ENCODE data around the gene TGFBR3L. TPM values are rescaled to one million over a fixed set of nuclear protein-coding genes. Genes with fewer than 3 reads are reported as not detected.
A peak's percentile ranks its signal among the peaks of the same experiment; 100 is the strongest.

The TGFBR3L gene
- total RNA-seq, 1 experiment from 2014 or later: 4.1 TPM

DNA sequence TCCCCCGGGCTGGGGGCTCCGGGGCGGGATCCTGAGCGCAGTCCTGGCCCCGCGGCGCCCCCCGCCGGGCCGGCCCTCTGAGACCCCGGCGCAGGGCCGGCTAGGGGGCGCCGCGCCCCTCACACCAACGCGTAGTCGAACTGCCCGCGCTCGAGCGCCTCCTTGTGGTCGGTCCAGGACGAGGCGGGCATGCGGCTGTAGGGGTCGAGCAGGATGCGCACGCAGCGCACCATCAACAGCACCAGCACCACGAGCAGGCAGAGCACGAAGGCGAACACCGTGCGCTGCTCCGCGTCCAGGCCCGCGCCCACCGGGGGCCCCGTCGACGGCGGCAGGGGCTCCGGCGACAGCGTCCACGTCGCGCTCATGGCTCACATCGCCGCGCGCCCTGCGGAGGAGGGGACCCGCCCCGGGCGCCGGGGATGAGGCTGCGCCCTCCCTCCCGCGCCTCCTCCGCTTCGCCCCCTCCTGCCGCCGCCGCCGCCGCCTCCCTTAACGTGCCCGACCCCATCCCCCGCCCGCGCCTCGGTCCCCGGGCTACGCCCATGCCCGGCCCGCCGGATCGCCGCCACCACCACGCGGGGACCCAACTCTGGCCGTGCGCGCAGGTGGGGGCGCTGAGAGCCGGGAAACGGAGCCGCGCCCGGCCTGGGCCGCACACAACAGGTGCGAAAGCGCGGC is 10.7 kb downstream of the TGFBR3L start (continued):
- TF ChIP-seq, protein P1, sequence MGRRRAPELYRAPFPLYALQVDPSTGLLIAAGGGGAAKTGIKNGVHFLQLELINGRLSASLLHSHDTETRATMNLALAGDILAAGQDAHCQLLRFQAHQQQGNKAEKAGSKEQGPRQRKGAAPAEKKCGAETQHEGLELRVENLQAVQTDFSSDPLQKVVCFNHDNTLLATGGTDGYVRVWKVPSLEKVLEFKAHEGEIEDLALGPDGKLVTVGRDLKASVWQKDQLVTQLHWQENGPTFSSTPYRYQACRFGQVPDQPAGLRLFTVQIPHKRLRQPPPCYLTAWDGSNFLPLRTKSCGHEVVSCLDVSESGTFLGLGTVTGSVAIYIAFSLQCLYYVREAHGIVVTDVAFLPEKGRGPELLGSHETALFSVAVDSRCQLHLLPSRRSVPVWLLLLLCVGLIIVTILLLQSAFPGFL (CRISPR knock-in tag; IDR thresholded peaks at IDR 0.05; ENCODE audit: borderline replicate concordance): 0 out of 2 replicates have a peak, but pooled peaks have one; percentile 83
- TF ChIP-seq TP53 (CRISPR knock-in tag; IDR thresholded peaks at IDR 0.05) (peak; percentile 97), GABPB1 (CRISPR knock-in tag; IDR thresholded peaks at IDR 0.05) (0 out of 2 replicates have a peak, but pooled peaks have one; percentile 40), NR2C2 (CRISPR knock-in tag; IDR thresholded peaks at IDR 0.05) (peak; percentile 66; the same call in 1 of the 2 replicates), MXD4 (CRISPR knock-in tag; IDR thresholded peaks at IDR 0.05; ENCODE audit: borderline replicate concordance) (no peak), NR1H2 (CRISPR knock-in tag; IDR thresholded peaks at IDR 0.05) (no peak), ZNF232 (CRISPR knock-in tag; IDR thresholded peaks at IDR 0.05) (peak; percentile 92), RORB (CRISPR knock-in tag; IDR thresholded peaks at IDR 0.05) (no peak), NFE2L1 (CRISPR knock-in tag; IDR thresholded peaks at IDR 0.05) (peak; percentile 96; the same call in 1 of the 2 replicates), ZNF396 (CRISPR knock-in tag; IDR thresholded peaks at IDR 0.05; ENCODE audit: borderline replicate concordance) (no peak), IRF2 (CRISPR knock-in tag; IDR thresholded peaks at IDR 0.05; ENCODE audit: borderline replicate concordance, low read depth) (no peak), FOXP1 (CRISPR knock-in tag; IDR thresholded peaks at IDR 0.05; ENCODE audit: borderline replicate concordance) (peak; percentile 98), ZNF138 (CRISPR knock-in tag; conservative IDR thresholded peaks at IDR 0.05) (0 out of 2 replicates have a peak, but pooled peaks have one; percentile 29), ZNF423 (CRISPR knock-in tag; IDR thresholded peaks at IDR 0.05) (peak; percentile 66; the same call in 1 of the 2 replicates), EMX1 (CRISPR knock-in tag; IDR thresholded peaks at IDR 0.05) (no peak), SMAD4 (CRISPR knock-in tag; IDR thresholded peaks at IDR 0.05) (no peak)
- TF ChIP-seq, protein P2, sequence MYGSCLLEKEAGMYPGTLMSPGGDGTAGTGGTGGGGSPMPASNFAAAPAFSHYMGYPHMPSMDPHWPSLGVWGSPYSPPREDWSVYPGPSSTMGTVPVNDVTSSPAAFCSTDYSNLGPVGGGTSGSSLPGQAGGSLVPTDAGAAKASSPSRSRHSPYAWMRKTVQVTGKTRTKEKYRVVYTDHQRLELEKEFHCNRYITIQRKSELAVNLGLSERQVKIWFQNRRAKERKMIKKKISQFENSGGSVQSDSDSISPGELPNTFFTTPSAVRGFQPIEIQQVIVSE (CRISPR knock-in tag; IDR thresholded peaks at IDR 0.05; ENCODE audit: borderline replicate concordance): no peak
- TF ChIP-seq, protein P3, sequence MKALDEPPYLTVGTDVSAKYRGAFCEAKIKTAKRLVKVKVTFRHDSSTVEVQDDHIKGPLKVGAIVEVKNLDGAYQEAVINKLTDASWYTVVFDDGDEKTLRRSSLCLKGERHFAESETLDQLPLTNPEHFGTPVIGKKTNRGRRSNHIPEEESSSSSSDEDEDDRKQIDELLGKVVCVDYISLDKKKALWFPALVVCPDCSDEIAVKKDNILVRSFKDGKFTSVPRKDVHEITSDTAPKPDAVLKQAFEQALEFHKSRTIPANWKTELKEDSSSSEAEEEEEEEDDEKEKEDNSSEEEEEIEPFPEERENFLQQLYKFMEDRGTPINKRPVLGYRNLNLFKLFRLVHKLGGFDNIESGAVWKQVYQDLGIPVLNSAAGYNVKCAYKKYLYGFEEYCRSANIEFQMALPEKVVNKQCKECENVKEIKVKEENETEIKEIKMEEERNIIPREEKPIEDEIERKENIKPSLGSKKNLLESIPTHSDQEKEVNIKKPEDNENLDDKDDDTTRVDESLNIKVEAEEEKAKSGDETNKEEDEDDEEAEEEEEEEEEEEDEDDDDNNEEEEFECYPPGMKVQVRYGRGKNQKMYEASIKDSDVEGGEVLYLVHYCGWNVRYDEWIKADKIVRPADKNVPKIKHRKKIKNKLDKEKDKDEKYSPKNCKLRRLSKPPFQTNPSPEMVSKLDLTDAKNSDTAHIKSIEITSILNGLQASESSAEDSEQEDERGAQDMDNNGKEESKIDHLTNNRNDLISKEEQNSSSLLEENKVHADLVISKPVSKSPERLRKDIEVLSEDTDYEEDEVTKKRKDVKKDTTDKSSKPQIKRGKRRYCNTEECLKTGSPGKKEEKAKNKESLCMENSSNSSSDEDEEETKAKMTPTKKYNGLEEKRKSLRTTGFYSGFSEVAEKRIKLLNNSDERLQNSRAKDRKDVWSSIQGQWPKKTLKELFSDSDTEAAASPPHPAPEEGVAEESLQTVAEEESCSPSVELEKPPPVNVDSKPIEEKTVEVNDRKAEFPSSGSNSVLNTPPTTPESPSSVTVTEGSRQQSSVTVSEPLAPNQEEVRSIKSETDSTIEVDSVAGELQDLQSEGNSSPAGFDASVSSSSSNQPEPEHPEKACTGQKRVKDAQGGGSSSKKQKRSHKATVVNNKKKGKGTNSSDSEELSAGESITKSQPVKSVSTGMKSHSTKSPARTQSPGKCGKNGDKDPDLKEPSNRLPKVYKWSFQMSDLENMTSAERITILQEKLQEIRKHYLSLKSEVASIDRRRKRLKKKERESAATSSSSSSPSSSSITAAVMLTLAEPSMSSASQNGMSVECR (CRISPR knock-in tag; IDR thresholded peaks at IDR 0.05; ENCODE audit: borderline replicate concordance): peak; percentile 90; the same call in 1 of the 2 replicates
- TF ChIP-seq, protein P4, sequence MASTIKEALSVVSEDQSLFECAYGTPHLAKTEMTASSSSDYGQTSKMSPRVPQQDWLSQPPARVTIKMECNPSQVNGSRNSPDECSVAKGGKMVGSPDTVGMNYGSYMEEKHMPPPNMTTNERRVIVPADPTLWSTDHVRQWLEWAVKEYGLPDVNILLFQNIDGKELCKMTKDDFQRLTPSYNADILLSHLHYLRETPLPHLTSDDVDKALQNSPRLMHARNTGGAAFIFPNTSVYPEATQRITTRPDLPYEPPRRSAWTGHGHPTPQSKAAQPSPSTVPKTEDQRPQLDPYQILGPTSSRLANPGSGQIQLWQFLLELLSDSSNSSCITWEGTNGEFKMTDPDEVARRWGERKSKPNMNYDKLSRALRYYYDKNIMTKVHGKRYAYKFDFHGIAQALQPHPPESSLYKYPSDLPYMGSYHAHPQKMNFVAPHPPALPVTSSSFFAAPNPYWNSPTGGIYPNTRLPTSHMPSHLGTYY (CRISPR knock-in tag; IDR thresholded peaks at IDR 0.05): no peak
- TF ChIP-seq, protein P5, sequence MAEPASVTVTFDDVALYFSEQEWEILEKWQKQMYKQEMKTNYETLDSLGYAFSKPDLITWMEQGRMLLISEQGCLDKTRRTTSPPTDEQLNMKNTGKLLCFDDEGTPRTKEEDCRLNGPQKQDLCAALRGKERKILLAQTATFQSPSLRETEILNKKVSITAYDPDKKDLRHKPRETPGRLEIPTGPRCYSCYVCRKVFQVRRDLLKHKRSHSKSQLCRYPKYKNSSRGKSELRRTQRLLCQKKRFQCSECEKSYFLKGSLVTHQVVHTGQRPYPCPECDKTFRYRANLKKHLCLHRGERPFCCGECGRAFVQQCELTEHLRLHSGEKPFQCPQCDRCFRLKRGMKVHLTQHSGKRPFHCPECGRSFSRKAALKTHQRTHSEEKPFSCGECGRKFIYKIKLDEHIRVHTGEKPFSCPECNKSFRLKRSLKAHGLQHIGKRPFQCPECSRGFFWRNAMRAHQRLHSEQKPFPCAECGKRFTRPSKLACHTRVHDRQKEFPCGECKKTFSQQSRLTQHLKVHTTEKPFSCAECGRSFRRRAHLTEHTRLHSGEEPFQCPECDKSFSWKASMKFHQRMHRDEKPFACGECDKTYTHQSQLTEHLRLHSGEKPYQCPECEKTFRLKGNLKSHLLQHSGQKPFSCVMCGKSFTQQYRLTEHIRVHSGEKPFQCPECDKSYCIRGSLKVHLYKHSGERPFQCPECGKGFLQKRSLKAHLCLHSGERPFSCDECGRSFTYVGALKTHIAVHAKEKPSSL (CRISPR knock-in tag; conservative IDR thresholded peaks at IDR 0.05): no peak
- TF ChIP-seq, protein P6, sequence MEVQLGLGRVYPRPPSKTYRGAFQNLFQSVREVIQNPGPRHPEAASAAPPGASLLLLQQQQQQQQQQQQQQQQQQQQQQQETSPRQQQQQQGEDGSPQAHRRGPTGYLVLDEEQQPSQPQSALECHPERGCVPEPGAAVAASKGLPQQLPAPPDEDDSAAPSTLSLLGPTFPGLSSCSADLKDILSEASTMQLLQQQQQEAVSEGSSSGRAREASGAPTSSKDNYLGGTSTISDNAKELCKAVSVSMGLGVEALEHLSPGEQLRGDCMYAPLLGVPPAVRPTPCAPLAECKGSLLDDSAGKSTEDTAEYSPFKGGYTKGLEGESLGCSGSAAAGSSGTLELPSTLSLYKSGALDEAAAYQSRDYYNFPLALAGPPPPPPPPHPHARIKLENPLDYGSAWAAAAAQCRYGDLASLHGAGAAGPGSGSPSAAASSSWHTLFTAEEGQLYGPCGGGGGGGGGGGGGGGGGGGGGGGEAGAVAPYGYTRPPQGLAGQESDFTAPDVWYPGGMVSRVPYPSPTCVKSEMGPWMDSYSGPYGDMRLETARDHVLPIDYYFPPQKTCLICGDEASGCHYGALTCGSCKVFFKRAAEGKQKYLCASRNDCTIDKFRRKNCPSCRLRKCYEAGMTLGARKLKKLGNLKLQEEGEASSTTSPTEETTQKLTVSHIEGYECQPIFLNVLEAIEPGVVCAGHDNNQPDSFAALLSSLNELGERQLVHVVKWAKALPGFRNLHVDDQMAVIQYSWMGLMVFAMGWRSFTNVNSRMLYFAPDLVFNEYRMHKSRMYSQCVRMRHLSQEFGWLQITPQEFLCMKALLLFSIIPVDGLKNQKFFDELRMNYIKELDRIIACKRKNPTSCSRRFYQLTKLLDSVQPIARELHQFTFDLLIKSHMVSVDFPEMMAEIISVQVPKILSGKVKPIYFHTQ (CRISPR knock-in tag; IDR thresholded peaks at IDR 0.05): no peak
- TF ChIP-seq, protein P7, sequence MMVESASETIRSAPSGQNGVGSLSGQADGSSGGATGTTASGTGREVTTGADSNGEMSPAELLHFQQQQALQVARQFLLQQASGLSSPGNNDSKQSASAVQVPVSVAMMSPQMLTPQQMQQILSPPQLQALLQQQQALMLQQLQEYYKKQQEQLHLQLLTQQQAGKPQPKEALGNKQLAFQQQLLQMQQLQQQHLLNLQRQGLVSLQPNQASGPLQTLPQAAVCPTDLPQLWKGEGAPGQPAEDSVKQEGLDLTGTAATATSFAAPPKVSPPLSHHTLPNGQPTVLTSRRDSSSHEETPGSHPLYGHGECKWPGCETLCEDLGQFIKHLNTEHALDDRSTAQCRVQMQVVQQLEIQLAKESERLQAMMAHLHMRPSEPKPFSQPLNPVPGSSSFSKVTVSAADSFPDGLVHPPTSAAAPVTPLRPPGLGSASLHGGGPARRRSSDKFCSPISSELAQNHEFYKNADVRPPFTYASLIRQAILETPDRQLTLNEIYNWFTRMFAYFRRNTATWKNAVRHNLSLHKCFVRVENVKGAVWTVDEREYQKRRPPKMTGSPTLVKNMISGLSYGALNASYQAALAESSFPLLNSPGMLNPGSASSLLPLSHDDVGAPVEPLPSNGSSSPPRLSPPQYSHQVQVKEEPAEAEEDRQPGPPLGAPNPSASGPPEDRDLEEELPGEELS (CRISPR knock-in tag; IDR thresholded peaks at IDR 0.05): peak; percentile 99
- TF ChIP-seq, protein P8, sequence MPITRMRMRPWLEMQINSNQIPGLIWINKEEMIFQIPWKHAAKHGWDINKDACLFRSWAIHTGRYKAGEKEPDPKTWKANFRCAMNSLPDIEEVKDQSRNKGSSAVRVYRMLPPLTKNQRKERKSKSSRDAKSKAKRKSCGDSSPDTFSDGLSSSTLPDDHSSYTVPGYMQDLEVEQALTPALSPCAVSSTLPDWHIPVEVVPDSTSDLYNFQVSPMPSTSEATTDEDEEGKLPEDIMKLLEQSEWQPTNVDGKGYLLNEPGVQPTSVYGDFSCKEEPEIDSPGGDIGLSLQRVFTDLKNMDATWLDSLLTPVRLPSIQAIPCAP (CRISPR knock-in tag; IDR thresholded peaks at IDR 0.05): peak; percentile 77; the same call in 1 of the 2 replicates
